ENCODE measurements around the gene TUBA4A. TPM values are rescaled to one million over a fixed set of nuclear protein-coding genes. Genes with fewer than 3 reads are reported as not detected.

Gene TUBA4A
- total and polyA plus RNA-seq, 3 donors from 2014 or later, result 27.0 to 90.0 (median 47.6) TPM

- 88 to 90% methylated on average over 11 to 16 of the region's 16 CpGs for WGBS, 2 donors
- peaks cover 26% of the 10 kb centered on the region for H3K4me1 ChIP-seq
Observed at GRCh38 chr2:219284501-219285372, 31.0 kb upstream of the TUBA4A start.

GRCh38 chr2:219282943-219283581, 29.3 kb upstream of the TUBA4A start:
- Histone ChIP-seq H3K36me3 (ENCODE audit: low read depth, missing control alignments) (no peaks in the 10 kb centered on the region), H3K27me3 (no peaks in the 10 kb centered on the region), H3K4me3 (no peak overlapping the region), H3K9me3 (no peaks in the 10 kb centered on the region), H3K27ac (no peak overlapping the region), H3K4me1 (peaks cover 26% of the 10 kb centered on the region)
- no peak for DNase-seq
- intact Hi-C loops (cut with DNase I; ENCODE audit: low total_unique reads), result no loop called here
- no peak for TF ChIP-seq POLR2A (IDR thresholded peaks at IDR 0.05)
- TF ChIP-seq, protein P1, sequence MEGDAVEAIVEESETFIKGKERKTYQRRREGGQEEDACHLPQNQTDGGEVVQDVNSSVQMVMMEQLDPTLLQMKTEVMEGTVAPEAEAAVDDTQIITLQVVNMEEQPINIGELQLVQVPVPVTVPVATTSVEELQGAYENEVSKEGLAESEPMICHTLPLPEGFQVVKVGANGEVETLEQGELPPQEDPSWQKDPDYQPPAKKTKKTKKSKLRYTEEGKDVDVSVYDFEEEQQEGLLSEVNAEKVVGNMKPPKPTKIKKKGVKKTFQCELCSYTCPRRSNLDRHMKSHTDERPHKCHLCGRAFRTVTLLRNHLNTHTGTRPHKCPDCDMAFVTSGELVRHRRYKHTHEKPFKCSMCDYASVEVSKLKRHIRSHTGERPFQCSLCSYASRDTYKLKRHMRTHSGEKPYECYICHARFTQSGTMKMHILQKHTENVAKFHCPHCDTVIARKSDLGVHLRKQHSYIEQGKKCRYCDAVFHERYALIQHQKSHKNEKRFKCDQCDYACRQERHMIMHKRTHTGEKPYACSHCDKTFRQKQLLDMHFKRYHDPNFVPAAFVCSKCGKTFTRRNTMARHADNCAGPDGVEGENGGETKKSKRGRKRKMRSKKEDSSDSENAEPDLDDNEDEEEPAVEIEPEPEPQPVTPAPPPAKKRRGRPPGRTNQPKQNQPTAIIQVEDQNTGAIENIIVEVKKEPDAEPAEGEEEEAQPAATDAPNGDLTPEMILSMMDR (IDR thresholded peaks at IDR 0.05), result no peak
- WGBS, 2 donors, result 83 to 89% methylated on average over 13 to 17 of the region's 17 CpGs

More at GRCh38 chr2:219284501-219285372, 31.0 kb upstream of the TUBA4A start:
- Histone ChIP-seq H3K4me3 (no peak overlapping the region), H3K27ac (no peak overlapping the region), H3K9me3 (no peaks in the 10 kb centered on the region), H3K27me3 (no peaks in the 10 kb centered on the region), H3K36me3 (ENCODE audit: low read depth, missing control alignments) (no peaks in the 10 kb centered on the region)
- no peak for DNase-seq
- TF ChIP-seq, protein P1 (IDR thresholded peaks at IDR 0.05), result no peak
- no peak for TF ChIP-seq POLR2A (IDR thresholded peaks at IDR 0.05)
- intact Hi-C loops (cut with DNase I; ENCODE audit: low total_unique reads), result no loop called here

DNA sequence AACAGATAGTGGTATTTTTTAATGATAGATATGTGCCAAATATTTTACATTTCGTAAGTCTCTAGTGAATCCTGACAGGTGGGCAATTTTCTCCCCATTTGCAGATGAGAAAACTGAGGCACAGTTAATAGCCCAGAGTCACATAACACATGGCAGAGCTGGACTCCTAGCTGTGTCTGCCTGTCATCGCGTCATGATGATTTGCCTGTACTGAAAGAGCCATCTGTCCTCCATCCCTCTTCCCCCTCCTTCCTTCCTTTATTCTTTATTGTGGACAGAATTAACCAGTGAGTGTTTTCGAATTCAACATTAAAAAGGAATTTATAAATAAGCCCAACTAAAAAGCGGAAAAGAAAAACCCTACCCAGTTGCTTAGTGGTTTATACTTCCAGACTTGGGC, 28.7 kb upstream of the TUBA4A start:
- intact Hi-C loops (cut with DNase I; ENCODE audit: low total_unique reads), result no loop called here
- H3K4me3 ChIP-seq, result no peak overlapping the region
- DNase-seq, result no peak
- no peak for TF ChIP-seq POLR2A (IDR thresholded peaks at IDR 0.05)
- TF ChIP-seq, protein P1 (IDR thresholded peaks at IDR 0.05), result no peak
- 89 to 94% methylated on average over 5 of the region's 5 CpGs for WGBS, 2 donors
- no peak overlapping the region for H3K27ac ChIP-seq
- H3K27me3 ChIP-seq, result no peaks in the 10 kb centered on the region
- H3K4me1 ChIP-seq, result peaks cover 33% of the 10 kb centered on the region
- no peaks in the 10 kb centered on the region for H3K36me3 ChIP-seq (ENCODE audit: low read depth, missing control alignments)
- no peaks in the 10 kb centered on the region for H3K9me3 ChIP-seq

- 90 to 91% methylated on average over 8 of the region's 8 CpGs for WGBS, 2 donors
- intact Hi-C loops (cut with DNase I; ENCODE audit: low total_unique reads), result no loop called here
- H3K9me3 ChIP-seq, result no peaks in the 10 kb centered on the region
- peak overlapping the region in 1 of 2 donors; percentile 4 for H3K27ac ChIP-seq
- no peaks in the 10 kb centered on the region for H3K27me3 ChIP-seq
- H3K36me3 ChIP-seq (ENCODE audit: low read depth, missing control alignments), result no peaks in the 10 kb centered on the region
- no peak overlapping the region for H3K4me3 ChIP-seq
- DNase-seq, result no peak
- TF ChIP-seq, protein P1 (IDR thresholded peaks at IDR 0.05), result no peak
- no peak for TF ChIP-seq POLR2A (IDR thresholded peaks at IDR 0.05)
- peaks cover 33% of the 10 kb centered on the region for H3K4me1 ChIP-seq
Observed at GRCh38 chr2:219281588-219281987, 27.9 kb upstream of the TUBA4A start.

Data from testis (tissue), 3 donors.